WERI-Rb-1 (cell line): Measurements from ENCODE around the gene PTCD2.
A peak's percentile ranks its signal among the peaks of the same experiment; 100 is the strongest.

Experiments
- DNase-seq: peaks from one replicate; pipeline ENCODE4 v3.0.0-alpha.2; 2020
- H3K27ac ChIP-seq: fragments of 250-450 bp; sonication (Bioruptor Pico); 2 replicates; pipeline ENCODE4 v1.5.1; 2020; ENCODE audit warnings: mild to moderate bottlenecking, moderate library complexity
- H3K27me3 ChIP-seq: fragments of 250-450 bp; sonication (Bioruptor Pico); 2 replicates; pipeline ENCODE4 v1.5.1; 2021; ENCODE audit warnings: mild to moderate bottlenecking, low read depth, moderate library complexity; ENCODE audit not compliant: insufficient read depth, severe bottlenecking
- H3K36me3 ChIP-seq: fragments of 250-450 bp; sonication (Bioruptor Pico); 2 replicates; pipeline ENCODE4 v1.5.1; 2020; ENCODE audit warnings: mild to moderate bottlenecking, moderate library complexity
- H3K4me3 ChIP-seq: 2 replicates; pipeline ENCODE4 v1.5.1; 2011; ENCODE audit warnings: low read depth, mild to moderate bottlenecking, control low read depth, low read length
- H3K9me3 ChIP-seq: fragments of 250-450 bp; sonication (Bioruptor Pico); 2 replicates; pipeline ENCODE4 v1.5.1; 2021; ENCODE audit warnings: mild to moderate bottlenecking, moderate library complexity; ENCODE audit not compliant: severe bottlenecking
- TF ChIP-seq, protein P1 (sequence below): IDR thresholded peaks from 2 replicates; pipeline ENCODE4 v1.5.1; 2011; ENCODE audit warnings: low read depth, mild to moderate bottlenecking, control low read depth, inconsistent platforms, low read length

PTCD2 gene

GRCh38 chr5:72412283-72413055 lies 92.3 kb downstream of the PTCD2 start:
- Histone ChIP-seq H3K9me3 (no peaks in the 10 kb centered on the region), H3K27ac (no peak overlapping the region), H3K27me3 (no peaks in the 10 kb centered on the region), H3K4me3 (no peak overlapping the region), H3K36me3 (no peaks in the 10 kb centered on the region)
- TF ChIP-seq, protein P1, sequence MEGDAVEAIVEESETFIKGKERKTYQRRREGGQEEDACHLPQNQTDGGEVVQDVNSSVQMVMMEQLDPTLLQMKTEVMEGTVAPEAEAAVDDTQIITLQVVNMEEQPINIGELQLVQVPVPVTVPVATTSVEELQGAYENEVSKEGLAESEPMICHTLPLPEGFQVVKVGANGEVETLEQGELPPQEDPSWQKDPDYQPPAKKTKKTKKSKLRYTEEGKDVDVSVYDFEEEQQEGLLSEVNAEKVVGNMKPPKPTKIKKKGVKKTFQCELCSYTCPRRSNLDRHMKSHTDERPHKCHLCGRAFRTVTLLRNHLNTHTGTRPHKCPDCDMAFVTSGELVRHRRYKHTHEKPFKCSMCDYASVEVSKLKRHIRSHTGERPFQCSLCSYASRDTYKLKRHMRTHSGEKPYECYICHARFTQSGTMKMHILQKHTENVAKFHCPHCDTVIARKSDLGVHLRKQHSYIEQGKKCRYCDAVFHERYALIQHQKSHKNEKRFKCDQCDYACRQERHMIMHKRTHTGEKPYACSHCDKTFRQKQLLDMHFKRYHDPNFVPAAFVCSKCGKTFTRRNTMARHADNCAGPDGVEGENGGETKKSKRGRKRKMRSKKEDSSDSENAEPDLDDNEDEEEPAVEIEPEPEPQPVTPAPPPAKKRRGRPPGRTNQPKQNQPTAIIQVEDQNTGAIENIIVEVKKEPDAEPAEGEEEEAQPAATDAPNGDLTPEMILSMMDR = 0 out of 2 replicates have a peak, but pooled peaks have one; percentile 15
- no peak for DNase-seq

GRCh38 chr5:72415616-72416325 lies 95.6 kb downstream of the PTCD2 start:
- Histone ChIP-seq H3K27me3 (no peaks in the 10 kb centered on the region), H3K4me3 (no peak overlapping the region), H3K36me3 (no peaks in the 10 kb centered on the region), H3K9me3 (no peaks in the 10 kb centered on the region), H3K27ac (no peak overlapping the region)
- DNase-seq = no peak
- TF ChIP-seq, protein P1 = no peak

- no peak for DNase-seq
- Histone ChIP-seq H3K27me3 (no peaks in the 10 kb centered on the region), H3K4me3 (no peak overlapping the region), H3K27ac (no peak overlapping the region), H3K9me3 (no peaks in the 10 kb centered on the region), H3K36me3 (no peaks in the 10 kb centered on the region)
- TF ChIP-seq, protein P1 = no peak
Observed at GRCh38 chr5:72417333-72418062, 97.3 kb downstream of the PTCD2 start.
